ENCODE data around the gene SEZ6L.

Gene SEZ6L

GRCh38 chr22:26169315-26170111, at the start of gene SEZ6L:
TSS of gene SEZ6L (plus strand) at chr22:26169462. CDS start at chr22:26169670, 208 bp downstream.
- peak; percentile 41 to 67 (median 51) for DNase-seq

GRCh38 chr22:26122920-26123468, 46.3 kb upstream of the SEZ6L start:
- DNase-seq: peak in 2 of 3 donors; percentile 0 to 3

GRCh38 chr22:26124991-26125725, 44.1 kb upstream of the SEZ6L start:
- DNase-seq: no peak

DNA sequence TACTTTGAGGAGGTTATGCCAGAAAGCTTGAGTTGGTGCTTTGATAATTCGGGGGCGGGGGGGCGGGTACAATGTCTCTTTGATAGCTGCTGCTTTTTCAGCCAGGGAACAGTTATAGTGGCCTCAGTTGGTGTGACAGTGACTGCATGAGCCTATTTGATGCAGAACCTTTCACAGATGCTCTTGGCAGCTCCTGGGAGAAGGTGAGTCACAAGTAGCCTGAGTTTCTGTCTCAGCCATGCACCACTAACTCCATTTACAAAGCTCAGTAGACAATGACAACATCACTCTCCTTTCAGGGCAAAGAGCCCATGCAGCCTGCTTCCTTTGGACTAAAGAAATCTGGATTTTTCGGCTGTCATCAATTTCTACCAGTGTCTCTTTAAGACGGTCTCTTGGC, 42.1 kb upstream of the SEZ6L start:
- no peak for DNase-seq

DNA sequence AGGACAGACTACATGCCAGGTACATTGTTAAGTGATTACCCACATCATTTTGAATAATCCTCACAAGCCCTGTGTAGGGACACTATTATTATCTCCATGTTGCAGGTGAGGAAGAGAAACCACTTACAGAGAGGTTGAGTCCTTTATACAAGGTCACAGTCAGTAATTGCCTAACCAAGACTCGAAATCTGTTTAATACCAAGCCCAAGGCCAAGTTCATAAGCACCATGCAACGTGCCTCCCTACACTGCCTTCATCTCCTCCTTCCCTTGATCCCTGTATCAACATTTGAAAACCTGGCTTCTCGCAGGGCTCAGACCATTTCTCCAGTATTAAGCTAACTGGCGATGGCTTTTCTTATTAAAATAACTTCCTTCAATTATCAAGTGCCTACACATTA, 41.7 kb upstream of the SEZ6L start:
- no peak for DNase-seq

DNA sequence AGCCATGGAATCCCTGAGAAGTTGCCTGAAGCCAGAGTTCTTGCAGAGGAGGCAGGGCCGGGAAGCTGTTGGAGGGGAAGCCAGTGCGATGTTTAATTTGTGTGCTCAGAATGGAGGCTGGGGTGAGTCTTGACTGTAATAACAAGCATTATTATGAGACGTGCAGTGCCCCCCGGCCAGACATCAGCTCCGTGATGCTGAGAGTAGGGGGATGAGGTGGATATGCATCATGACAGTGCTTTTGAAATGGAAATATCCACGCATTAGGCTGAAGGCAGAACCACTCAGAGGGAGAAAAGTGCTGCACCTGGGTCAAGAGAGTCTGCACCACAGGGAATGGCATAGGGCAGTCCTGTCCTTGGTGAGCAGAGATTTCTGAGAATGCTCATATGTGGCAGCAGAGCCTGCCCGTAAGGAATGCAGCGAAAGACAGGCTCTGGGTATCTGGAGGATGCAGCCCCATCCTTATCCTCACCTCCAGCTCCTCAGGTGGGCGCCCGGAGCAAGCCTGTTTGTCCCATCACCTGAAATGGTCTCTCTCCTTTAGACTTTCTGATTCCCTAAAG, 37.6 kb upstream of the SEZ6L start:
- no peak for DNase-seq

- peak in 2 of 3 donors; percentile 12 to 20 for DNase-seq
Measured at GRCh38 chr22:26134654-26135330, 34.5 kb upstream of the SEZ6L start.

DNA sequence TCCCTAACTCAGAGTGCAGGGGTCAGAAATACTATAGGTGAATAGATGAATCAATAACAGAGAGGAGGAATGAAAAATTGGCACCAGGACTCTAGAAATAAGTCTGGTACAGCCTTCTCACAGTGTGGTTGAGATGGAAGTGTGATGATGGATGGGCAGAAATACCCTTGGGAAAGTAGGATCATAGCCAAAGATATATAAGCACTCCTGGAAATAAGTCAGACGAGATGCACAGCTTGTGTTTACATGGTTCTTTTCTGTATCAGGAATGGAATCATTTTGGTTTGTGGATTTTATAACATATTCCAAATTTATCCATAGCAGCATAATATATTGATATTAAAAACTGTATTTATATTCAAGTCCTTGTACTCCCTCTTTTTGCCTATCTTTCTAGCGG, 33.5 kb upstream of the SEZ6L start:
- no peak for DNase-seq

- DNase-seq: no peak
Measured at GRCh38 chr22:26139310-26139709, 30.0 kb upstream of the SEZ6L start.

GRCh38 chr22:26141831-26142230, 27.4 kb upstream of the SEZ6L start:
- DNase-seq: no peak

DNA sequence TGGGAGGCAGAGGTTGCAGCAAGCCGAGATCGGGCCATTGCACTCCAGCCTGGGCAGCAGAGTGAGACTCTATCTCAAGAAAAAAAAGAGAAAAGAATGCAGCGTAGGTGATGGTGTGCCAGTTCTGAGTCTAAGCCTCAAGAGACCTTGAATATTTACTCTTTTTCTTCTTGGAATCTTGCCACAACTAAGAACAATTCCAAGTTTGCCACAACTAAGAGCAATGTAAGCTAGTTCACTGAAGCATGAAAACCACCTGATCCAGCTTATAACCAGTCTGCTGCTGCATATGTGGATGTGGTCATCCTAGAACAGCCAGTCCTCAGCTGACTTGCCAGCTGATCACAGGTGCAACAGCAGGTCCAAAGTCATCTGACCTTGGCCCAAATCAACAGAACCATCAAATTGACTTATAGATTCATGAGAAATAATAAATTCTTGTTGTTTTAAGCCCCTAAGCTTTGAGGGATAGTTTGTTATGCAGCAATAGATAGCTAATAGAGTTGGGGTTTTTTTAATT, 25.4 kb upstream of the SEZ6L start:
- DNase-seq: no peak

DNA sequence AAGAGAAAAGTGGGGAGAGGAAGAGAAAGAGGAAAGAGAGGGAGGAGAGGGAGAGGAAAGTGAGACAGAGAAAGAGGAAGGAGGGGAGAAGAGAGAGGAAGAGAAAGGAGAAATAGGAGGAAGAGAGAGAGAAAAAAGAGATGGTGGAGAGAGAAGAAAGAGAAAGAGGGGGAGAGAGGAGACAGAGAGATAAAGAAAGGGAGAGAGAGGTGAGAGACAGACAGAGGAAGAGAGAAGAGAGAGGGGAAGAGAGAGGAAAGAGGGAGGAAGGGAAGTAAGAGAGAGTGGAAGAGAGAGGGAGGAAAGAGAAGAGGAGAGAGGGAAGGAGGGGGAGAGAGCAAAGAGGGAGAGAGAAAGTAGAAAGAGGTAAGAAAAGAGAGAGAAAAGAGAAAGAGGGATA, 9.4 kb upstream of the SEZ6L start:
- no peak for DNase-seq

DNA sequence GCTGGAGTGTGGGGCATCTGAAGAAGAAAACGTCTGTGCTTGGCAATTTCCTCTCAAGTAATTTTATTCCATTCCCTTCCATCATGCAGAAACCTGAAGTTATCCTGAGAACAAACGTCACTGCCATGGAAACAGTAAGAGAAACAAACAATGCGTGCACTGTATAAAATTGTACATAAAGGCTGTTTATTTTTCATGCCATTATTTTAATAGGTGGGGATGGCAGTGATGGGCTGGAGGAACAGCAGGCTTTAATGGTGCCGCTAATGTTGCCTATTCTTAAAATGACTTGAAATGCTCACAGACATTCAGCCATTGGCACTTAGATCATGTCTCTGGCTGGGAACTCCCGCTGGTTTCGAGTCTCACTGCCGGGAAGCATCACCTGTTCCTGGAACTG, 7.5 kb upstream of the SEZ6L start:
- no peak for DNase-seq

- DNase-seq: peak; percentile 21 to 47 (median 31)
Measured at GRCh38 chr22:26162926-26163325, 6.3 kb upstream of the SEZ6L start.

GRCh38 chr22:26164174-26164573, 5.1 kb upstream of the SEZ6L start:
- DNase-seq: no peak

- DNase-seq: peak in 1 of 3 donors; percentile 12
Measured at GRCh38 chr22:26168330-26168851, 871 bp upstream of the SEZ6L start.

DNA sequence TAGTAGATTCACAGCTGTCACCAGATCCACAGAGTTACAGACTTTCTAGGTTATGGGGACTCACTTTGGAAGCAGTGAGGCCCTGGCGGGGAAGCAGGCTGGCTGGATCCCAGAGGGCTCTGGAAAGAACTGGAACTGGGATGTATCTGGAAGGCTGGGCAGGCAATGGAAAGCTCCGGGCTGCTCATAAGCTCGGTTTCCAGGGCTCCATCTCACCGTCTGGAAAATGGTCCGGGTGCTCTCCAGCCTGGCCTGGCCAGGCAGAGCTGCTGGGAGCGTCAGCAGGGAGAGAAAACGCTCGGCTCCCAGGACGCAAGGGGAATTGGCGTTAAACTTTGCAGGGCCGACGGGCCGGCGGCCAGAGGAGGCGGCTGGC, 335 bp upstream of the SEZ6L start:
- no peak for DNase-seq

DNA sequence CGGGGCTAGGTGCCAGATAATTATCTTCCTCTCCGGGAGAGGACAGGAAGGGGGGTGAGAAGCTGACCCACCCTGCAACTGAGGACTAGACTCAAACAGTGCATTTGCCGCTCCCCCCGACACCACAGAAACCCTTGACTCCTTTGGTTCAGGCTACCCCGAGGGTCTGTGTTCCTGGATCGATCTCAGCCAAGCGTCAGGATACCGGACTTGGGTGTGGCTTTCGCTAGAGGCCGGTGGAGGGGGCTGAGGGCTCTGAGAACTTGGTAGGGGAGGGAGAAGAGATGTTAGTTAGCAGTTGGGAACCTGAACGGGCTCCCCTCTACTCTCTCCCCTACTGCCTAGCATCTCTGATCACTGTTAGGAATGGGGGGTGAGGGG, 840 bp downstream of the SEZ6L start:
- no peak for DNase-seq

DNA sequence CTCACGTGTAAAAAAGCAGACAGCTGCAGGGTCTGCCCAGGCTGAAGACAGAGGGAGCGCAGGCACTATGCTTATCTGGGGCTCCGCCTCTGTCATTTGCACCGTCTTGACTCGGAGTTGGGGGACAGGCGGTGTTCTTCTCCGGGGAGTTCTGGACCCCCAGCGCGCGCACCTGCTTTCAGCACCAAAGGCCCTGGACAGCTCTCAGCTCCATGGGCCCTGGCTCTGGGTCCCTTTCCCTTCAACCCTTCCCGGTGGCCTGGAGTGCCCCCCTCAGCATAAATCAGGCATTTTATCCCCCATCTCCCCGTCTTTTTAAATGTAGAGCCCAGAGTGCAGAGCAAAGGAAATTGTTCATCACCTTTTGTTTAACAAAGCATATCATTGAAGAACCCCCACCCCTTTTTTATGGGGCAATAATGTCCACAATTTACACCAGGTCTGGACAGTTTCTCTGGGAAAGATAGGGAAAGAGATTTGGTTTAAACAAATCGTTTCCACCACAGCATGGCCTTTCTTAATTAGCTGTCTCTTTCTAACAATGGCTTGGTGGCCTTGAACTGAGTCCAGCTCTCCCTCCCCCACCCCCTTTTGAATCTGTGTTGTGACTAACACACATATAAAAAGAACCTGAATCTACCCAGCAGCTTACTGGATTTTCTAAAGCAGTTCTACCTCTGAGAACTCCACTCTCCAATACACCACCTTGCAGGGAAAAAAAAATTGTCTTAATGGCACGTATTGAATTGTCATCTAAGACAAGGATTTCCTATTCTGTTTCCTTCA, 1.7 kb downstream of the SEZ6L start:
- peak in 1 of 3 donors; percentile 17 for DNase-seq

GRCh38 chr22:26172389-26172990, 3.2 kb downstream of the SEZ6L start:
- DNase-seq: peak; percentile 46 to 59 (median 54)

DNA sequence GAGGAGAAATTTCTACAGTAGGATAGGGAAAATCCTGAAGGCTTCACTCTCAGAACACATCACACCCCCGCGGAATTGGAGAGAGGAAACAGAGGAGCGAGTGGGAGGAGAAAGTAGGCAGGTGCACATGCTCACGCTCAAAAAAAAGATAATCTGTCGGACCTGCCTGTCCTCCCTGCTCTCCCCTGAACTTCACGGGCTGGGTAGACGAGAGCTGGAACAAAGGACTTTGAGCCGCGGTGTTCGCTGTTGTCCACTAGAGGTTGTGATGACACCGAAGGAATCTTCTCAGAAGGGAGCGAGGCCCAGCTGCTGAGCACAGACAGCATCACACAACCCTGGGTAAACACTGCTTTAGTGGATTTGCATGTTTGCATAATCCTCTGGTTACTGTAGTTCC, 5.0 kb downstream of the SEZ6L start:
- DNase-seq: no peak
